Mesenteric fat pad (tissue), 1 donor: Measurements from ENCODE around the gene ESYT2. TPM values are rescaled to one million over a fixed set of nuclear protein-coding genes. Genes with fewer than 3 reads are reported as not detected.
"Not testable (repeated sequence)": the region's sequence is repeated elsewhere in the genome, so short reads cannot be mapped to it uniquely, and the experiment has no call there.

Source experiments
- DNase-seq: peaks from one replicate; pipeline ENCODE4 v3.0.0-alpha.2; 2020; ENCODE audit warnings: low spot score
- total RNA-seq: library from RNA; stranded (reverse); fragmentation: NEBNext Ultra II Directional; extraction: Animal tissue kit (Norgen Biotek cat#: 25700); gene quantifications from one replicate; pipeline ENCODE4 v1.2.1, GENCODE V29; 2021
- donor health status: DM: yes; HTN: yes; CAD: no.

ESYT2 gene
- total RNA-seq, 1 donor from 2014 or later: 79.5 TPM

- DNase-seq: no peak
Measured at GRCh38 chr7:158728911-158729645, 100.2 kb downstream of the ESYT2 start.

GRCh38 chr7:158727690-158728089, 101.6 kb downstream of the ESYT2 start:
- no peak for DNase-seq

GRCh38 chr7:158726277-158726807, 103.0 kb downstream of the ESYT2 start:
- no peak for DNase-seq

- no peak for DNase-seq
Measured at GRCh38 chr7:158725506-158725800, 103.9 kb downstream of the ESYT2 start.

GRCh38 chr7:158724658-158725505, 104.4 kb downstream of the ESYT2 start:
- no peak for DNase-seq

GRCh38 chr7:158723714-158724385, 105.5 kb downstream of the ESYT2 start:
- DNase-seq: no peak

- DNase-seq: no peak
Measured at GRCh38 chr7:158723266-158723665, 106.0 kb downstream of the ESYT2 start.

DNA sequence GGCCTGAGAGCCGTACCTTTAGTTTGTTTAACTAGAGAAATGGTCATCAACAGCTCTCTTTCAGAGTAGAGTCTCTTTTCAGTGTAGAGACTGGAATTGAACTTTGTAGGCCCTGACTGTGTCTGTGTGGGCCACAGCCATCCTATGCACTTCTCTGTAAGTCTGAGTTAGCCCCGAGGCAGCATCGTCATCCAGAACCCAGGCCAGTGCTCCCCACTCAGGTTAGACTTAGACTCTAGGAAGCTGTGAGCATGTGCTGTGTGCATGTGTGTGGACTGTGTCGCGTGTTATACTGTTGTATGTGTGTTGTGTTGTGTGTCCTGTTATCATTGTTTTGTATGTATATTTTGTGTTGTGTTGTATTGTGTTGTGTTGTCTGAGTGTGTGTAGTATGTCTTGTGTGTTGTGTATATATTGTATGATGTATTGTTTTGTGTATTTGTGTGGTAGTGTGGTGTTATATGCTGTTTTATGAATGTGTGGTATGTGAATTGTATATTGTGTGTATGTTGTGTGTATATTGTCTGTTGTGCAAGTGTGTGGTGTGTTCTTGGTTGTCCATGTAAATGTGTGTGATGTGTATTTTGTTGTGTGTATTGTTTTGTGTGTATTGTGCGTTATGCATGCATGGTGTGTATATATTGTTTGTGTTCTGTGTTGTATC, 106.6 kb downstream of the ESYT2 start:
- DNase-seq: no peak

DNA sequence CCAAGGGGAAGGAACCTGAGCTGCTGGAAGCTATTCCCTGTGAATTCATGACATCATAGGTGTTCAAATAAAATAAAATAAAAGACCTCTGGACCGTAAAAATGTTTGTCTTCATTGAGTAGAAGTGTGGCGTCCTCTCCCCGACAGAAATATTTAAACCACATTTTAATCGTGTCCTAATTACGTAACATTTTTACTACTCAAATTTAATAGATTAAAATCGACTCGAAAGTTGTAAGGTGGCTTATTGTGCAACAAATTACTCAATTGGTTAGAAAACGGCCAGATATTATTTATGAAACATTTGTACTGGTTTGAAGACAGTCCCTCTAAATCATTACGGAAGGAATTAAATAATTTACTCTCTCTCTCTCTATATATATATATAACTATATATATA, 109.2 kb downstream of the ESYT2 start:
- DNase-seq: no peak

- no peak for DNase-seq
Measured at GRCh38 chr7:158716802-158717201, 112.5 kb downstream of the ESYT2 start.

GRCh38 chr7:158710651-158711102, 118.6 kb downstream of the ESYT2 start:
- DNase-seq: no peak

DNA sequence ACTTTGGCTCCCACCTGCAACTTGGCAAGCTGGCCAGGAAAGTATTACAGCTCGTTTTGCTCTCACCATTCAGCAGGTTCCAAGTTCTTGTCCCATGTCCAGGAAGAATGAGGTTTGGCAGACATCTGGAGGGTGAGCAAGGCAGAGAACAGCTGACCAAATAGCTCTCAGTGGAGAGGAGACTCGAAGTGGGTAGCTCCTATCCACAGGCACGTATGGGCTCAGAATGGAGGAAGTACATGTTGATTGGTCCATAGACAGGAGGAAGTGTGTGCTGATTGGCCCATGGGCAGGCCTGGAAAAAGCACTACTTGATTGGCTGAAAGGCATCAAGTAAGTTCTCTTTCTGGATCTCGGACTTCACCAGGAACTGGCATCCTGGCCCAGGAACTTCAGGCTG, 121.7 kb downstream of the ESYT2 start:
- DNase-seq: no peak

- DNase-seq: no peak
Measured at GRCh38 chr7:158706710-158707590, 122.4 kb downstream of the ESYT2 start.

- no peak for DNase-seq
Measured at GRCh38 chr7:158706273-158706704, 123.0 kb downstream of the ESYT2 start.

- no peak for DNase-seq
Measured at GRCh38 chr7:158705234-158705850, 124.0 kb downstream of the ESYT2 start.

GRCh38 chr7:158704524-158705233, 124.6 kb downstream of the ESYT2 start, which contains the start of gene NCAPG2:
TSS of gene NCAPG2 (minus strand) at chr7:158704804. CDS start at chr7:158701899, 2,905 bp downstream.
- DNase-seq: peak; percentile 98

DNA sequence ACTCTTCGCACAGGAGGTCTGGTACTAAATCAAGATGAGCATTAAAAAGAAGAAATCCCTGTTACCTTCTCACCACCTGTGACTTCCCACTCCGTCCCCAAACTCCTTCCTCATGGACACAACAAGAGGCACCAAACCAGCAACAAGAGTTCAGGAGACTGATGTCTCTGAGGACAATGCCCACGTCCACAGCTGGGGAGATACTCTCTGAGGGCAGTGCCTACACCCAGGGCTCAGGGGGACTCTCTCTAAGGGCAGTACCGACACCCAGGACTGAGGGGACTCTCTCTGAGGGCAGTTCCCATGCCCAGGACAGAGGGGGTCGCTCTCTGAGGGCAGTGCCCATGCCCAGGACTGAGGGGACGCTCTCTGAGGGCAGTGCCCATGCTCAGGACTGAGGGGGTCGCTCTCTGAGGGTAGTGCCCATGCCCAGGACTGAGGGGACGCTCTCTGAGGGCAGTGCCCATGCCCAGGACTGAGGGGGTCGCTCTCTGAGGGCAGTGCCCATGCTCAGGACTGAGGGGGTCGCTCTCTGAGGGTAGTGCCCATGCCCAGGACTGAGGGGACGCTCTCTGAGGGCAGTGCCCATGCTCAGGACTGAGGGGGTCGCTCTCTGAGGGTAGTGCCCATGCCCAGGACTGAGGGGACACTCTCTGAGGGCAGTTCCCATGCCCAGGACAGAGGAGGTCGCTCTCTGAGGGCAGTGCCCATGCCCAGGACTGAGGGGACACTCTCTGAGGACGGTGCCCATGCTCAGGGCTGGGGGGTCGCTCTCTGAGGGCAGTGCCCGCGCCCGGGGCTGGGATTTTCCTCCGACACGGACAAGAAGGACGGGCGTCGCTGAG, 125.4 kb downstream of the ESYT2 start:
- DNase-seq: not testable (repeated sequence)

DNA sequence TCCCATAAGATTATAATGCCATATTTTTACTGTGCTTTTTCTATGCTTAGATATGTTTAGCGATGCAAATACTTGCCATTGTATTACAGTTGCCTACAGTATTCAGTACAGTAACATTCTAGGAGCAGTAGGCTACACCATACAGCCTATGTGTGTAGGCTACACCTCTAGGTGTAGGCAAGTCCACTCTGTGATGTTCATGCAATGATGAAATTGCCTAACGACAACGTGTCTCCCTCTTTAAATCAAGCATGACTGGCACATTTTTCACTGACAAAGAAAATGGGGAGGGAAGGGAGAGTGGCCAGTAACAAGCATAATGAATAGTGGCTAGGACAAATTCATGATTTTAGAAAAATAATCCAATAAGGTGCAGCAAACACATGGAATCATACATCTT, 126.4 kb downstream of the ESYT2 start:
- no peak for DNase-seq
